ENCODE results near the gene DHPS.
"Not testable (repeated sequence)": the region's sequence is repeated elsewhere in the genome, so short reads cannot be mapped to it uniquely, and the experiment has no call there.

DHPS gene

GRCh38 chr19:12705169-12705568 is 23.5 kb upstream of the DHPS start:
- no peak for DNase-seq

- DNase-seq = peak in 1 of 2 donors; percentile 11
Observed at GRCh38 chr19:12703046-12703445, 21.4 kb upstream of the DHPS start.

DNA sequence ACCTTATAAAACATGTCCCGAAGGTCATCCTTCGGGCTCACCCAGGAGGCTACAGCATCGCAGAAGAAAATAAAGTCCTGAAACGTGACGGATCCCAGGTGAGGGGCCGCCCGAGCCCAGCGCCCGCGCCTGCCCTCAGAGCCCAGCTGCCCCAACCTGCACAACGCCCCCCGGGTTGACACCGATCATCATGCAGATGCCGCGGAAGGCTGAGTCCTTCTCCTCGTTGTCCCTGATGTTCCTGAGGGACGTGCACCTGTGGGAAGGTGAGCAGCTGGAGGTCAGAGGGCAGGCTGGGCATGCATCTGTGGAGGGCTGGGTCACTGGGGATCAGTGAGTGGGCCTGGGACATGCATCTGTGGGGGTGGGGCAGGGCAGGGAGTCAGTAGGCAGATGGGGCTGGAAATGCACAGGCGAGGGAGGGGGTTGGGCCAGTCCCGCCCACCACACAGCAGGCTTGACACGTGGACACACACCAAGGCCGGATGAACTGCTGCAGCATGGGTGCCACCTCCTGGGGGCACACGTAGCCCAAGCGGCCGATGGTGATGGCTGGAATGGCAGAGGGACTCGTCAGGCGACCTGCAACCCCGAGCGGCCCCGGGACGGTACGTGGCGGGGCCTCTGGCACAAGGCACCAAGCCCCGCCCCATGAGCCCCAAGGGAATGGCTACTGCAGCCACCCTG is 20.1 kb upstream of the DHPS start:
- no peak for DNase-seq

GRCh38 chr19:12698138-12698537 is 16.5 kb upstream of the DHPS start:
- no peak for DNase-seq

DNA sequence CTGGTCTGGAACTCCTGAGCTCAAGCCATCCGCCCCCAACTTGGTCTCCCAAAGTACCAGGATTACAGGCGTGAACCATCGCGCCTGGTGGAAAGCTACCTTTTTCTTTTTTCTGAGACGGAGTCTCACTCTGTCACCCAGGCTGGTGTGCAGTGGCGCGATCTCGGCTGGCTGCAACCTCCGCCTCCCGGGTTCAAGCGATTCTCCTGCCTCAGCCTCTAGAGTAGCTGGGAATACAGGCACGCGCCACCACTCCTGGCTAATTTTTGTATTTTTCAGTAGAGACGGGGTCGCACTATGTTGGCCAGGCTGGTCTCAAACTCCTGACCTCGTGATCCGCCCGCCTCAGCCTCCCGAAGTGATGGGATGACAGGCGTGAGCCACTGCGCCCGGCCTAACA is 15.7 kb upstream of the DHPS start:
- not testable (repeated sequence) for DNase-seq

GRCh38 chr19:12696366-12697335 is 15.0 kb upstream of the DHPS start, which contains the start of gene FBXW9:
Gene FBXW9, minus strand, starts transcription at chr19:12696631. Its CDS starts 50 bp downstream, at chr19:12696581.
- DNase-seq = peak; percentile 97

- no peak for DNase-seq
Observed at GRCh38 chr19:12695997-12696365, 14.3 kb upstream of the DHPS start.

DNA sequence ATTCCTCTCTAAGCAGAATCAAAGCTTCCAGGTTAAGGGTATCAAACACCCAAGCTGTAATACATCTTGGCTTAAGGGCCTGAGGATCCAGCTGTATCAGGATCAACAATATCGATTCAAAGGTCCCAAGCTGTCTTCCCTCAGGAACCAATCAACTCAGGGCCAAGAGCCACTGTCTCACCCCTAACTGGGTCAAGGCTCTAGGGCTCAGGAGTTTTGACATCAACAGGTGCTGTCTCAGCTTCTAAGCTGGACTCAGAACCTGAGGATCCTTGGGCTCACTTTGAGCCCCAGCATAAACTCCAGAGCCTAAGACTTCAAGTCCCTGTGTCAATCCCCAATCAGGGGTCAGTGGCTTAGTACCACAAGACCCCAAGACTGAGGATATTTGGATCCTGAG is 13.8 kb upstream of the DHPS start:
- DNase-seq = no peak

DNA sequence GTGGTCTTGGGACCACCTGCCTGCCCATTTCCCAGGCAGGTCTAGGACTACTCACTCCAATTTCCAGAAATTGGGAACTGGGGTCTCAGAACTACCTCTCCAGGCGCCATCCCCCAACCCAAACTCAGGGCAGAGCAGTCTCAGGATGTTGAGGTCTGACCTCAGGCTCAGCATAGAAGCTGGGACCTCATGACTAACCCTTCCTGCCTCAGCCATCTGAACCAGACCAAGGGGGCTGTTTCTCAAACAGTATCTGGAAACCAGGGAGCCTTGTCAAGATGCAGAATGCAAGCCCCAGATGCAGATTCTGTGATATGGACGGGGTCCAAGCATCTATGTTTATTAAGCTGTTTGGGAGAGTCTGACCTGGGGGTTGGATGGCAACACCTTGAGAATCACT is 13.4 kb upstream of the DHPS start:
- no peak for DNase-seq

DNA sequence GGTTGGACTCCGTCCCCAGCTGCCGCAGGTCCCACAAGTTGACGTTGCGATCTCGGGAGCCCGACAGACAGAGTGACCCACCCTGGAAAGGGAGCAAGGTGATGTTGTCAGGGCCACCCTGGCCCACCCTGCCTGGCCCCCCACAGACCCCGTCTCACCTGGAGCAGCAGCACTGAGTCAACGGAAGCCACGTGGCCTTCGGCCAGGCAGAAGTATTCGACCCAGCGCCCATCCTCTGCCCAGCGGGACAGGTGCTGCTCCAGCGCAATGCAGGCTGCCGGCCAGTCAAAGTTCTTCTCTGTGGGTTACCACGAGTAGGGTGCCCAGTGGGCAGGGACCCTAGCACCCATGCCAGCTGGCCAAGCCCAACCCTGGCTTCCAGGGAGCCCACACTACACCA is 13.0 kb upstream of the DHPS start:
- DNase-seq = no peak

DNA sequence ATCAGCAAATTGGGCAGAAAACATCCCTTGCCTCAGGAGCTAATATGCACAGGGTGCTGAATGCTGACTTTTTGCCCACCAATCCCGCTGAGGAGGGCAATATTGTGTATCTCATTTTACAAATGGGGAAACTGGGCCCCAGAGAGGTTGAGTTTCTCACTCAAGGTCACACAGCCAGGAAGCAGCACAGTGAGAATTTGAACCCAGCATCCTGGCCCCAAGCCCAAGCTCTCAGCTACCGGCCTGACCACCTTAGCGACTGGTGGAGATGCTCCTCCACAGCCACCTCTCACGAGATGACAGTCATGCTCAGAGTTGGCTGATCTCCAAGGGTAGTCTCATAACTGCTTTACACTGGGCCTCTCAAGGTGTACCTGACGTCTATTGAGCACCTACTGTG is 11.3 kb upstream of the DHPS start:
- DNase-seq = no peak

DNA sequence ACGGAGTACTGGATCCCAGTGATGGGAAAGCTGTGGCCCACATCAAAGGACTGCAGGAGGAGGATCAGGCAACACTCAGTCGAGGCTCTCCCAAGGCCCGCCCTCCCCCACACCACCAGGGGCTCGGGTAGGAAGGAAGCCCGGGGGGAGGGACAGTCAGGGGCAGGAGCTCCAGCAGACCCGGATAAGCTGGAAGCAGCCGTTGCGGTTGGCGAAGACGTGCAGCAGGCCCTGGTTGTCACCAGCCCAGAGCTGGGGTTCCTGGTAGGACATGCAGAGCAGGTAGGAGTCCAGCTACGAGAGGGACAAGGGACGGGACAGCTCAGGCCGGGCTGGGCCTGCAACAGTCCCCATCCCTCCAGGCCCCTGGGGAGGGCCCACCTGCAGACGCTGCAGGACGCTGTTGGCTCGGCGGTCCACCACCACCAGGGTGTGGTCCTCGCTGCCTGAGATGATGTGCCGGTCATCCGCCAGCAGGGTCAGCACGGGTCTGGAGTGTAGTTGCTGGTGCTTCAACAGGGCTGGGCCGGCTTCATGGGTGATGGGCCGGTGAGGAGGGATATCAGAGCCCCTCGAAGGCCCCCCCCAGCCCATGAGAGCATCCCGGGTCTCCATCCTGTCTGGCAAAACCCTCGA is 8.0 kb upstream of the DHPS start:
- no peak for DNase-seq

- no peak for DNase-seq
Observed at GRCh38 chr19:12689012-12689411, 7.3 kb upstream of the DHPS start.

- no peak for DNase-seq
Observed at GRCh38 chr19:12687496-12688196, 6.0 kb upstream of the DHPS start, which contains the start of gene GNG14. Gene GNG14, plus strand, starts transcription at chr19:12687998. Its CDS starts 51 bp downstream, at chr19:12688049.

- DNase-seq = no peak
Observed at GRCh38 chr19:12685831-12686230, 4.2 kb upstream of the DHPS start.

- no peak for DNase-seq
Observed at GRCh38 chr19:12680034-12680433, 1.6 kb downstream of the DHPS start.

- not testable (repeated sequence) for DNase-seq
Observed at GRCh38 chr19:12678039-12678438, 3.6 kb downstream of the DHPS start.

DNA sequence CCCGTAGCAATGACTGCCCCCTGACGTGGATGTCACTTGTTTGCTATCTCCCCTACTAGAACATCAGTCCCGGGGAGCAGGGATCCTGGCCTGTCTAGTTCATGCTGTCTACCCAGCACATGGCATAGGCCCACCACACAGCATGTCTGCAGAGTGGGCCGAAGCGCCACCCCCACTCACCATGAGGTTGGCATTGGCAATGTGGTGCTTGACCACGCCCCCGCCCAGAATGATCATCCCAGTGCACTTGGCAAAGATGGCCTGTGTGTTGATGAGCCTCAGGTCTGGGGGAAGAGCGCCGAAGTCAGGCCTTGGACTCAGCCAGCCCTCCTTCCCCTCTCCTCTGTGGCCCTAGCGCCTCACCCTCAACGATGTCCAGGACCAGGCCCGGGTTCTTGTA is 4.8 kb downstream of the DHPS start:
- DNase-seq = no peak

GRCh38 chr19:12676384-12676792 is 5.3 kb downstream of the DHPS start:
- DNase-seq = peak; percentile 80 to 83

DNA sequence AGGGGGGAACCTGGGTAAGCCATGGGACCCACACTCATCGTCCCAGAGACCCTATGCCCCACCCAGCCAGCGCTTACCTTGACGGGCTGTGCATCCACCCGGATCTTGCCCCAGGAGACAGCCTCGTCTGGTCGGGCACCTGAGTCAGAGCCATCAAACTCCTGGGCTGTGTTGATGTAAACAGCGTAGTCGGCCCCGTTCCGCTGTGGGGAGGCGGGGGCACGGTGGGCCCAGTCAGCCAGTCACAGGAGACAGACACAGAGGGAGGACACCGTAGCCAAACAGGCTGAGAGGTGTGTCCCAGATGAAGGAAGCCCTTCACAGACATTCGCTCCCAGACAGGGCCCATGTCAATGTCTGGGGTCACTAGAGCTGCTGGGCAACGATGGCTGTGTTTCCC is 5.7 kb downstream of the DHPS start:
- DNase-seq = no peak

- no peak for DNase-seq
Observed at GRCh38 chr19:12675399-12675798, 6.3 kb downstream of the DHPS start.

- no peak for DNase-seq
Observed at GRCh38 chr19:12672744-12673143, 8.9 kb downstream of the DHPS start.

All from CD4-positive, alpha-beta T cell treated with Interleukin-4 for 1 hour (primary cell).